IPS DF 6.9 (cell line): ENCODE results near the gene DAPK2.

Source experiments
- DNase-seq: peaks from one replicate; pipeline ENCODE4 v3.0.0-alpha.2; 2013; ENCODE audit warnings: low read depth, low spot score
- H3K27ac ChIP-seq: one replicate; pipeline ENCODE4 v1.5.1; 2013; ENCODE audit warnings: low read length, control low read depth
- H3K27me3 ChIP-seq: 2 replicates; pipeline ENCODE4 v1.6.1; 2013; ENCODE audit warnings: mild to moderate bottlenecking, low read length; ENCODE audit not compliant: control insufficient read depth, insufficient read depth
- H3K36me3 ChIP-seq: 2 replicates; pipeline ENCODE4 v1.6.1; 2013; ENCODE audit warnings: low read length; ENCODE audit not compliant: control insufficient read depth, insufficient read depth
- H3K4me1 ChIP-seq: 2 replicates; pipeline ENCODE4 v1.6.1; 2013; ENCODE audit warnings: low read length; ENCODE audit not compliant: control insufficient read depth, insufficient read depth
- H3K4me3 ChIP-seq: 2 replicates; pipeline ENCODE4 v1.5.1; 2013; ENCODE audit warnings: mild to moderate bottlenecking, low read length
- H3K9me3 ChIP-seq: 2 replicates; pipeline ENCODE4 v1.6.1; 2013; ENCODE audit warnings: low read length, inconsistent platforms; ENCODE audit not compliant: control insufficient read depth, insufficient read depth
- WGBS: extraction: QIAGEN DNeasy Blood & Tissue Kit; methylation state at CpG from one replicate; pipeline ENCODE4 v1.1.7; 2013; ENCODE audit warnings: mixed read lengths, missing lambda C conversion rate; ENCODE audit not compliant: insufficient read length, insufficient coverage; 5-methylcytosine and 5-hydroxymethylcytosine counted together

Gene DAPK2

DNA sequence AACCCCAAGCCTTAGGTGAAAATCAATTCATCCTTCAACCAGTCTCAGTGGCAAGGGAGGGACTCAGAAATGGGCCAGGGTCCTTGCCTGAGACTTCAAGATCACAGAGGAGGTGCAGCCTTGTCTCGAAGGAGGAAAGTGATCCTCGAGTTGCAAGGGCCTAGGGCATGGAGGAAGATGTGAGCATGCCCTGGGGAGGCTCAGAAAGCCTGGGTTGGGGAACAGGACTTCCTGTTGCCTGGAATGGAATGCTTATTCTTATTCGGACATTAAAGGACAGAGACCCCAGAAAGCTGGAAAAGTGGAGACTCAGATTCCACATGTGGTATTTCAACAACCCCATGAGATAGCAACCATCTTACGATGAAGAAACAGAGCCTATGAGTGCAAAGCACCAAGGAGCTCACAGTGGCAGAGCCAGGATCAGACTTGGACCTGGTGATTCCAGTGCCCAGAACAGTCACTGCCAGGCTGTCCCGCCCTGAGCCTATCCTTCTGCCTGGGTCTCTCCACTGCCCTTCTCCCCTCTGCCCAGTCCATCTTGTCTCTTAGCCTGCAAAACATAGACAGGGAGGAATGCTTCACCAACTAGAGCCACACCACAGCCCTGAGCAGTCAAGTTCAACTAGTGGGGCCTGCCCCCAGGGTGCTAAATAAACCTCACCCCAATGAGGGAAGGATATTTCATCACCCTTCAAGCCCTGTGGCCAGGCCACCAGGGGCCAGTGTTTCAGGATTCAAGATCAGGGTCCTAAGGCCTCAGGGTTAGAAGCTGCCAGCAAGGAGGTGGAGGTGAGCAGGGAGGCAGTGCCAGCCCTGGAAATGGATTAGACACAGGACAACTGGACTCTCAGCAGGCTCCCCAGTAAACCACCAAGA, 21.9 kb downstream of the DAPK2 start:
- WGBS, result no CpG with 5 or more reads among the region's 5 CpGs
- no peak for DNase-seq
- Histone ChIP-seq H3K4me3 (no peak overlapping the region), H3K36me3 (no peaks in the 10 kb centered on the region), H3K27ac (no peak overlapping the region), H3K4me1 (0 out of 2 replicates have a peak, but pooled peaks cover 2% of the 10 kb centered on the region), H3K9me3 (no peaks in the 10 kb centered on the region), H3K27me3 (no peaks in the 10 kb centered on the region)

DNA sequence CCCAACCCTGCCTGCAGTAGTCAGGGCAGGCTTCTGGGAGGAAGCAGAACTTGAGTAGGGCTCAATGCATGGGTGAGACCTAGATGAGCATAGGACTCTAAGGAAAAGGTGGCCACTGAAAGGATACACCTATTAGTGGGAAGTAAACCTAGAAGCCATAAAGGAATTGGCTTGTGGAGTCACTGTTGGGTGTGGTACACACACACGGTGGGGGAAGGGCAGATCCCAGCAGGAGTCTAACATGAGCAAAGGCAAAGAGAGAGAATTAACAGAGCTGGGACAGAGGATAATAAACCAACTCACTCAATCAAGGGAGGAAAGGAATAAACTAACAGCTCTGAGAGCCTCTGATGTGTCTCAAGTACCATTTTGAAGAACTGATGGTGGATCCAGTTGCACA, 23.1 kb downstream of the DAPK2 start:
- H3K36me3 ChIP-seq, result no peaks in the 10 kb centered on the region
- H3K4me1 ChIP-seq, result 0 out of 2 replicates have a peak, but pooled peaks cover 2% of the 10 kb centered on the region
- no peaks in the 10 kb centered on the region for H3K9me3 ChIP-seq
- DNase-seq, result no peak
- no CpG with 5 or more reads among the region's 1 CpG for WGBS
- H3K4me3 ChIP-seq, result no peak overlapping the region
- H3K27ac ChIP-seq, result no peak overlapping the region
- H3K27me3 ChIP-seq, result no peaks in the 10 kb centered on the region

DNA sequence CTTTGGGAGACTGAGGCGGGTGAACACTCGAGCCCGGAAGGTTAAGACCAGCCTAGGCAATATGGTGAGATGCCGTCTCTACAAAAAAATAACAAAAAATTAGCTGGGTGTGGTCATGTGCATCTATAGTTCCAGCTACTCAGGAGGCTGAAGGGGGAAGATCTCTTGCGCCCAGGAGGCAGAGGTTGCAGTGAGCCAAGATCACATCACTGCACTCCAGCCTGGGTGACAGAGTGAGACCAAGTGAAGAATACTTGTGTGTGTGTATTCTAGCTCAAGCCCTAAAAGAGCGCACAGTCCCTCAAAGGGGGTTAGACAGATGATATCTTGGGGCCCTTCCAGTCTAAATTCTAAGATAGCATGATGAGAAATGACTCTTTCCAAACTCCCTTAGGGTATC, 23.7 kb downstream of the DAPK2 start:
- Histone ChIP-seq H3K27me3 (no peaks in the 10 kb centered on the region), H3K27ac (no peak overlapping the region), H3K36me3 (no peaks in the 10 kb centered on the region), H3K4me3 (no peak overlapping the region), H3K9me3 (no peaks in the 10 kb centered on the region), H3K4me1 (0 out of 2 replicates have a peak, but pooled peaks cover 2% of the 10 kb centered on the region)
- no CpG with 5 or more reads among the region's 6 CpGs for WGBS
- DNase-seq, result no peak

DNA sequence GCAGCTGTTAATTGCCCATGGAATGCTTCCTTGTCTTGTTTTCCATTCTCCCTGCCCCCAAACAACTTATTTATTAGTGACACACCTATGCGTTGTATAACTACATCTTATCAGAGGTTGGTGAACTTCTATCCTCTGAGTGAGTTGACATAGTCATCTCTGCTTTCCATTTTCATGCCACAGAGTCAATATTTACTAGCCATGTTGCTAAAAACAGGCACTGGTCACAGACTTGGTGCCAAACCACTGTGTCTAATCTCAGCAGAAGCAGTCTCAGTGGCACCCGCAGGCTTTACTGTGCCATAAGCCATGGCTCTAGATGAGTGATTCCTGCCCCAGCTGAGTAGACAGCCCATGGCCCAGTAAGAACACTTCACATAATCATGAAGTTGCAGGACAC, 26.5 kb downstream of the DAPK2 start:
- no CpG with 5 or more reads among the region's 2 CpGs for WGBS
- Histone ChIP-seq H3K27me3 (no peaks in the 10 kb centered on the region), H3K36me3 (no peaks in the 10 kb centered on the region), H3K27ac (no peak overlapping the region), H3K4me3 (no peak overlapping the region), H3K9me3 (no peaks in the 10 kb centered on the region), H3K4me1 (0 out of 2 replicates have a peak, but pooled peaks cover 2% of the 10 kb centered on the region)
- no peak for DNase-seq

DNA sequence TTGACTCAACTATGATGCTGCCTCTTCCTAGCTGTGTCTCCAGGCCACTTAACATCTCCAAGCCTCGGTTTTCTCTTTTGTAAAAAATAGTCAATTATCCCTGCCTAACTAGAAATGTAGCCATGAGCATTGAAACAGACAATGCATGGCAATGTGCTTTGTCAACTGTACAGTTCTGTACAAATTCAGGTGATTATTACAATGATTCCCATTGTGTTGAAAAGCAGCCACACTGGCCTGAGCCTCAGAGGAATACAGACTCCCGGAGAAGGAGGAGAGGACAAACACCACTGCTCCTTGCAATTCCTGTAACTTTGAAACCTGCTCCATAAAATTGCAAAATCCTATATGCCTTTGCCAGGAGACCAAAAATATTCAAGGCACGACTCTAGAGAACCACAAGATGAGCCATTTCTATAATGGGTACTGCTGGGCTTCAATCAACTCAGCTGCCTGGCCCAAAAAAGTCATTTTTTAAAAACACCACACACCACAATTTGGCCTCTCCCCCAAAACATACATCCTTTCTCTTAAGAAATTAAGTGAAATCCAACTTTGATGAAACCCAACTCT, 28.6 kb downstream of the DAPK2 start:
- H3K27ac ChIP-seq, result no peak overlapping the region
- WGBS, result no CpG with 5 or more reads among the region's 3 CpGs
- no peak overlapping the region for H3K4me3 ChIP-seq
- H3K27me3 ChIP-seq, result no peaks in the 10 kb centered on the region
- no peaks in the 10 kb centered on the region for H3K9me3 ChIP-seq
- no peaks in the 10 kb centered on the region for H3K4me1 ChIP-seq
- DNase-seq, result no peak
- H3K36me3 ChIP-seq, result no peaks in the 10 kb centered on the region

DNA sequence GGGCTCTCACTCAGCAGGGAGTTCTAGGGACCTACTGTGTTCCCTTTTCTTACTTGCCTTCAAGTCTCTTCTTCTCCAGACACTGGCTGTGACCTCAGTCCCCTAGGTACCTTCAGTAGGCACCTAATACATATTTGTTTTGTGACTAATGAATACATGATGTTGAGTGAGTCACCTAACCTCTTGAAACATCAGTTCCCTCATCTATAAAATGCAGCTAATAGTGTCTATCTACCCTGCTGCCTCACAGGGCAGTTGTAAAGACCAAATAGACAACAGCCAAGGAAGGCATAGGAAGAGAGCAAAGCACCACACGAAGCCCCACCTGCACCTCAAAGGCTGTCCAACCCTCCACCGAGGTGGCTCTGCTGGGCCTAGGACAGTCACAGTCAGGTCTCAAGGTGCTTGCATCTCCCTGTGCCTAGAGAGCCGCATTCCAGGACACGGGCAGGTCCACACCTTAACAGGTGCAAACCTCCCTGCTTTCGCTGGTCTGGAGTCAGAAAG, 29.1 kb downstream of the DAPK2 start:
- H3K4me1 ChIP-seq, result no peaks in the 10 kb centered on the region
- H3K27me3 ChIP-seq, result no peaks in the 10 kb centered on the region
- H3K4me3 ChIP-seq, result no peak overlapping the region
- no peaks in the 10 kb centered on the region for H3K9me3 ChIP-seq
- no peak for DNase-seq
- H3K36me3 ChIP-seq, result no peaks in the 10 kb centered on the region
- no peak overlapping the region for H3K27ac ChIP-seq
- WGBS, result no CpG with 5 or more reads among the region's 5 CpGs

DNA sequence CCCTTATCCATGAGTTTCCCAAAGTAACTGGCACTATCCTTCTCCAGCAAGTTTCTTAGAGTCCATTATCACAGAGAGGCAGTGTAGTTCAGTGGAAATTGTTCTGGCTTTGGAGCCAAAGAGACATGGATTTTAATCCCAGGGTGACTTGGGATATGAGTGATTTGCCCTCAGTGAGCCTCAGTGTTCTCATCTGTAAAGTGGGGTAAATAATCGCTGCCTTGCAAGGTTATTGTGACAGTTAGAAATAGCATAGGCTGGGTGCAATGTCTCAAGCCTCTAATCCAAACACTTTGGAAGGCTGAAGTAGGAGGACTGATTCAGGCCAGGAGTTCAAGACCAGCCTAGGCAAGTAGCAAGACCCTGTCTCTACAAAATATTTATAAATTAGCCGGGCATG, 30.0 kb downstream of the DAPK2 start:
- H3K27ac ChIP-seq, result no peak overlapping the region
- no peaks in the 10 kb centered on the region for H3K4me1 ChIP-seq
- DNase-seq, result no peak
- H3K36me3 ChIP-seq, result no peaks in the 10 kb centered on the region
- H3K4me3 ChIP-seq, result no peak overlapping the region
- no CpG with 5 or more reads among the region's 2 CpGs for WGBS
- no peaks in the 10 kb centered on the region for H3K9me3 ChIP-seq
- H3K27me3 ChIP-seq, result no peaks in the 10 kb centered on the region

DNA sequence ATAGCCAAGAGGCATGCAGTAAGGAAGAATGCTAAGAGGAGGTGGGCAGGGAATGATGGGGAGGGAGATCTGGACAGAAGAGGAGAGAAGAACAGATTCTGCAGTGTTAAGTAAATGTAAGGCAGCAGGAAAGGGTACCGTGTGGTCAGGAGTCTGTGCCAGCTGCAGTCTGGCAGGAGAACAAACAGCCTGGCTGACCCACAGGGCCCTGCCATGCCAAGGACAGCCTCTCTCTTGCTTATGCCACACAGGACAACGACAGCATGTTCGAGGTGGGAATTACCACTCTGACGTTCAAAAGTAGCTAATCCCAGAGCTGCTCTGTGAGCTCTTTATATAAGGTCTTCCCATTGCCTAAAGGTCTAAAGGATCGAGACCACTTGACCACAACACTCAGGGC, 31.3 kb downstream of the DAPK2 start:
- H3K27ac ChIP-seq, result no peak overlapping the region
- H3K27me3 ChIP-seq, result no peaks in the 10 kb centered on the region
- H3K4me1 ChIP-seq, result 0 out of 2 replicates have a peak, but pooled peaks cover 2% of the 10 kb centered on the region
- H3K36me3 ChIP-seq, result no peaks in the 10 kb centered on the region
- no peak overlapping the region for H3K4me3 ChIP-seq
- no peak for DNase-seq
- H3K9me3 ChIP-seq, result no peaks in the 10 kb centered on the region
- no CpG with 5 or more reads among the region's 5 CpGs for WGBS

DNA sequence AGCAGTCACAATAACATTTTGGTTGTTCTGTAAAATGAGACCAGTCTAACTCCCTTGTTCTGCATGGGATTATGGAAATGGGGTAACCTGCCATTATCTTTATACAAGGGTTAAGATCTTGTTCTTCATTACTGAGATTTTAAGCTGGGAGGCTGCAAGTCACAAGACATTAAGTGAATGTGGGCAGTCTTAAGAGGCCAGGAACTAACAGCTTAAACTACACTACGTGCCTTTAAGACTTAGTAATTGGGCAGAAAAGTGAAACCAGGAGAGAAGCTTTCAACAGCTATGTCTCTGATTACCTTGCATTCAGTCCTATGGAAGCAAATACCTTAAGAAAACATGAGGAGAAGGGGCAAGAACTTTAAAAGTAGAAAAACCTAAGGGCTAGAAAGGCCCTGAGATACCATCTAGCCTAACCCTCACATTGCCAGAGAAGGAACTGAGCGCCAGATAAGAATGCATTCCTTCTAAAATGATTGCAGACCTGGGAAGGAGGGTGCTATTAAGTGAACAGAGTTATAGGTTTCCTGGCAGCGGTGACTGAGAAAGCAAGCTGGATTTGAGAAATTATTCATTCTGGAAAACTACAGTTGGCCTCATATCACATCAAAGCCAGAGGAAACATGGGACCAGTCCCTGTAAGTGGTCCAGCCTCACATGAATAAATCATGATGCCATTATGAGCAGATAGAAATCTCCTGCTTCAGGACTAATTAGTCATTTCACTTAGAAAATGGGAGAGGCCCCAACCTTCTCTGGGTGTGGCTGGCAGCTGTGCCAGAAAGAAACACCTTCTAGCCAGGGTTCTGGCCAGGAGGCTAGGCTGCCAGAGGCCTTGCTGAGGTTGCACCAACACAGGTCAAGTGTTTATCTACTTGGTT, 32.9 kb downstream of the DAPK2 start:
- no CpG with 5 or more reads among the region's 3 CpGs for WGBS

DNA sequence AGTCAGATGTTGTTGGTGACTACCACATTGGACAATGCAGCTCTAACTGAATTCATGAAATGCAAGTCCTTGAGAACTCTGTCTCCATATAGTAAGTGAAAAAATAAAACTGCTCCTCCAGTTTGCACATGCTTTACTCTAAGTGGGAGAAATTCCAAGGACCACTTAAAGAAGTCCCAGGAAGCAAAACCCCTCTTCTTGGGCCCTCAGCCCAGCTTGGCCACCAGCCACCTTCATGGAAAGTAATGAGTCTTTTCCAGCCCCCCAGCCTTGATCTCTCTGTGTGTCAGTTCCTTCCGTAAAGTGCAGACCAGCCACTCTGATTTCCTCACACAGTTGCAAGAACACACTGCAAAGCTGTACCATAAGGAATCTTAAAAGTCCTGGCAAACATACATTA, 34.5 kb downstream of the DAPK2 start:
- no CpG with 5 or more reads among the region's 1 CpG for WGBS
- Histone ChIP-seq H3K9me3 (no peaks in the 10 kb centered on the region), H3K27ac (no peak overlapping the region)

More for the DNA sequence above, 32.9 kb downstream of the DAPK2 start:
- Histone ChIP-seq H3K4me1 (0 out of 2 replicates have a peak, but pooled peaks cover 2% of the 10 kb centered on the region), H3K27me3 (no peaks in the 10 kb centered on the region), H3K9me3 (no peaks in the 10 kb centered on the region), H3K36me3 (no peaks in the 10 kb centered on the region), H3K4me3 (no peak overlapping the region), H3K27ac (no peak overlapping the region)
- no peak for DNase-seq

More for the DNA sequence above, 34.5 kb downstream of the DAPK2 start:
- H3K4me1 ChIP-seq, result 0 out of 2 replicates have a peak, but pooled peaks cover 2% of the 10 kb centered on the region
- no peaks in the 10 kb centered on the region for H3K27me3 ChIP-seq
- no peak for DNase-seq
- no peak overlapping the region for H3K4me3 ChIP-seq
- no peaks in the 10 kb centered on the region for H3K36me3 ChIP-seq
